Activated CD8-positive, alpha-beta memory T cell treated with anti-CD3 and anti-CD28 coated beads for 1 hour (primary cell): ENCODE results near the gene DOCK2.

Experiments used
- DNase-seq, 2 donors: peaks; one replicate each; pipeline ENCODE4 v3.0.0-alpha.2; 2020; ENCODE audit warnings: low read depth in 1 of 2; ENCODE audit errors: extremely low read depth in 1 of 2

Gene DOCK2

DNA sequence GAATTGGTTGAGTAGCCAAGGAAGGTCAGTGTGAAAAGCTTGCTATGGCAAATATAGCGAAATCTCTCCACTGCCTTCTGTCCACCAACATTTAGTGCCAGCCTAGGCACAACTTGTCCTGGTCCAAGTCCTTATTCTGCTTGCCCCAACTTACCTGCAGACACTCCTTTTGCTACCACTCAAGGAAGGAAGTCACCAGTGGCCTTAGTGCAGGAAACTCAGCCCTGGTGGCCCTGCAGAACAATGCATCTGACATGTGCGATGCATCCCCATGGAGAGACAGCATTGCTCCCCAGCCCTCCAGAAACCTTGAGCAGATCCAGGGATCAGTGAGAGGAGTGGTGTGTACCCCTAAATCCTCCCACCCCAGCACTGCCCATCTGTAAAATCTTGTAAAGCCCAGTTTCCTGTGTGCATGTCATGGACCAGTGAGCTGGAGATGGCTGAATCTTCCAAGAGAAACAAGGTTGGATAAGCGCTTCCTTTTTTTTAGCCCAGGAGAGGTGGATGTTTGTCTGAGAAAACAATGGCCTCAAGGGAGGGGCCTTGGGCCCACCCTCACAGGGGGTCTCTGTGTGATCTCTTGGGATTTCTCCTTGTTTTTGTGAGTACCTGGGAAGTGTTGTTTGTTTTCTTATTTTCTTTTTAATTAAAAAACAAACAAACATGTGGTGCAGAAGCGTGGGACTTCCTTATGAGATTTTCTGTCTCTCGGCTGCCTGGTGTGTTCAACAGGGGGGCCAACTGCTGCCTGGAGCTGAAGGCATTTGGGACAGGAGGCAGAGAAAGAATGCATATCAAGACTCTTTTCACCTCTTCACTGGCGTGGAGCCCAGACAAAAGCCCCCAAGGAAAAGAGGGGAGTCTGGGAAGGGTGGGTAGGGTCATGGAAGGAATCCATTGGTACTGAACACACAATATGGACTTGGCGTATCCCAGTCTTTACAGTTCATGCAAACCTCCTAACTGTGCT is 472.3 kb downstream of the DOCK2 start:
- DNase-seq, result no peak

DNA sequence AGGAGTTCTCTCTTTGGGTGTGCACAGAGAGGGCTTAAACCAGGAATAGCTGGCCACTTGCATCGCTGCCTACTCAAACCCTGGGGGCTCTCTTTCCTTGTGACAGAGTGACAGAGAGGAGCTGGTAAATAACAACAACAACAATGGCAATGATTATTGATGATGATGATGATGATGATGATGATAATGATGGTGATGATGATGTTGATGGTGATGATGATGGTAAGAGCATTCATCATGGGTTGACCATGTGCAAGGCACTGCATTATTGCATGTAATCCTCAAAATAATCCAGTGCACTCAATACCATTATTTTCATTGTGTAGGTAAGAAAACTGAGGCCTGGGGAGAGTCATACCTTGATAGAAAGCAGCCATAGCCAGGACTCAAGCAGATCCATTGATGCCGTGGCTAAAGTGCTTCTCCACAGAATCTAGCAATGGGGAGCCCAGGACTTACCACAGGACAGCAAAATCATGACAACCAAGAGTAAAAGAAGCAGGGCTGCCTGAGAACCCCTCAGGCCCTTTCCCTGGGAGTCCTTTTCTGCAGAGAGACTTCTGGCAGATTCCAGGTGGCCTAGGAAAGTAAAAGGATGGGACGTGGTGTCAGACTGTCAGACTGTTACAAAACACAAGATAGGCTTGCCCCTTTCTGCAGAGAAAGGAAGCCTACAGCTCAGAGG is 473.5 kb downstream of the DOCK2 start:
- DNase-seq, result no peak

- no peak for DNase-seq
Observed at GRCh38 chr5:170111088-170111785, 474.2 kb downstream of the DOCK2 start.

DNA sequence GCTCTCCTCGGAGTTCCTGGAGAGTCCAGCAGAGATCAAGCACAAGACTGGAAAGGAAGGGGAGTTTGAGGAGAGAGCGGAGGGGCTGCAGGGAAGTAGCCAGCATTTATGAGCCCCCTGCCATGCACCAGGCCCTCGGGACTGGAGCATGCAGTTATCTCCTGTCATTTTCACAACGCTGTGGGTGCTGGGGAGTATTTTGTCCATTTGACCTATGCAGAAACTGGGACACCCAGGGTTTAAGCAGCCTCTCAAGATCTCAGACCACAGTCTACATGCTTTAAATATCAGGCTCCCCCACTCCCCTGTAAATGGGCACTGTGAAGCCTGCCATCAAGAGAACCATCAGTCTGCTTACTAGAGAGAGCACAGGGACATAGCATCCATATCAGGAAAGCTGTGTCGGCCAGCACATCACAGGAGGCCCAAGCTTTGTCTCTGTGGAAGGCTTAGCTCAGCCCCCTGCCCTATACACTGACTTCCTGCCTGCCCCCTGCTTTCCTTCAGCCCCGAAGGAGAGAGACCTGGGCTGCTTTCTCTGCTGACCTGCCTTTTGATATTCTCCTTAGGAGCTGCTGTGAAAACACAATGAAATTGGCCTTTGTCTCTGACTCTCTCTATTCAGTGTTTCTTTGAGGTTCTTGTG is 475.9 kb downstream of the DOCK2 start:
- no peak for DNase-seq

GRCh38 chr5:170113522-170113900 is 476.4 kb downstream of the DOCK2 start:
- DNase-seq, result no peak

DNA sequence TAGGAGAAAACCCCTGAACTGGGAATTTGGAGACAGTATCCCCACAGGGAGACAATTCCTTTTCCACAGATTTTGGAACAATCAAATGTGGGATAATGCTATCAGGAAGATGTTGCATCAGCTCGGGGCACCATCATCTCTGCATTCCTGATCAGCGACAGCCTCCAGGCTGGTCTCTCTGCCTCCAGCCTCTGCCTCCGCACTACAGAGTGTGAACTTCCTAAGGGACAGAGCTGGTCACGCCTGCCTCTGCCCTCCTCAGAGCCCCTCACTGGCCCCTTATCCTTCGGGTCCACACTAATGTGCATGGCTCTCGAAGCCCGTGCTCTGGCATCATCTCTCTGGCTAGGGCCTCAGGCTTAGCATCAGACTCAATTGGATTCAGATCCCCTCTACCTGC is 477.2 kb downstream of the DOCK2 start:
- DNase-seq, result no peak

DNA sequence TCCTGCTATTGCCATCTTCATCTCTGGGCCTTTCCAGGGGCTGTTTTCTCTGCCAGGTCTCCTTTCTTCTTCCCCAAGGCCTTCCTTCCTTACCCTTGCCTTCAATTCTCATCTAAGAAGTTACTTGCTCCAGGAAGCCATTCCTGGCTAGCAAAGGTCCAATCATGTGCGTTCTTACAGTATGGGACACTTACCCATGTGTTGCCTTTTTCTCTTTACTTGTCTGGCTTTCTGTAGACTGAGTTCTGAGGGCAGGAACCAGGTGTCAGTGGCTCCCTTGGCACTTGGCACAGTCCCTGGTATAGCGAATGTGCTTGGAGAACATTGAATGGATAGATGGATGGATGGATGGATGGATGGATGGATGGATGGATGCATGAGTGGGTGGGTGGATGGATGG is 478.9 kb downstream of the DOCK2 start:
- DNase-seq, result no peak

DNA sequence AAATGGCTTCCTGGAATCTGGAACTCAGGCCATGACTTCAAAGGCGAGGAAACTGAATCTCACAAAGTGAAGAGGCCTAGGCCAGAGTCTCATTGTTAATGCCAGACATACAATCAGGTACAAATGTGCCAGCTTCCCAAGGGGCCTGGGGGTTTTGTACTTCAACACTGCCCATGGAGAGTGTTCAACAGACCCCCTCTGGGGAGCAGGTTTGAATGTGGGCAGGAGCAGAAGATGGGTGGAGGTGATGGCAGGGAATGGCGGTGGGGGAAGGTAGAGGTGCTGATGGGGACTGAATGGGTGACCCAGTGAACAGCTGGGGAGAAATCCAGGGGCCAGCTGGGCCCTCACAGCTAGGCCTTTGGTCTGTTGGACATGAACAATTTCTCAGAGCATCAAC is 480.7 kb downstream of the DOCK2 start:
- no peak for DNase-seq

- no peak for DNase-seq
Observed at GRCh38 chr5:170120576-170120975, 483.5 kb downstream of the DOCK2 start.

- DNase-seq, result no peak
Observed at GRCh38 chr5:170121321-170121720, 484.2 kb downstream of the DOCK2 start.

DNA sequence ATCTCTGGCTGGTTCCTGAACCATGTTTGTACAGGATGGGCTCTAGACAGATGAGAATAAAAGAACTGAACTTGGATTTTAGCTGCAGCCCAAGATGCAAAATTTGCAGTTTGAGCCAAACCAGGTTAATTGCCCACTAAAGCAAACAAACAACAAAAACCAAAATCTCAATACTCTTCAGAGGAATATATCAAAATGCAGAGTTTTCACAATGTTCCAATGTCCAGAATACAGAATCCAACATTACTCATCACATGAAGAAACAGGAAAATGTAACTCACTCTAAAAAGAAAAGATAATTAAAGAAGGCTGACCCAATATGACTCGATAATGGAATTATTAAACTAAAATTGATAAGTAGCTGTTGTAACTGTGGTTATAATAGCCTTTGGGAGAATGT is 489.0 kb downstream of the DOCK2 start:
- no peak for DNase-seq

GRCh38 chr5:170126626-170127025 is 489.6 kb downstream of the DOCK2 start:
- no peak for DNase-seq

DNA sequence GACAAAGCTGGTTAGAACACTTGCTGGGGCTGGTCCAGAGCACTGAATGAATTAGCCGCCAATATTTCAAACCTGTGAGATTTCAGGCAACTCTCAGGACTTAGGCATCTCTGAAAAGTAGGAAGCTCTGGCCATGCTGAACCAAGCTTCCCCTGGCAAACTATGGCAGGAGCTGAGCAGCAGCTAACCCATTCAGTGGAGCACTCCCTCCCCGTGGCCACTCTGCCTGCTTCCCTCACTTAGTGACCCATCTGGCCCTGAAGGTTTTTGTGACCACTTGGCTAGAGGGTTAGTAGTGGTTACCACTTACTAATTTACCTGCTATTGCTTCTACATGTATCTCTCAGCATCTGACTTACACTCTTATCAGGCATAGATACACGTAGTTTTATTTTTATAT is 494.2 kb downstream of the DOCK2 start:
- DNase-seq, result no peak

GRCh38 chr5:170132269-170132975 is 495.3 kb downstream of the DOCK2 start:
- no peak for DNase-seq
